Heart right ventricle (tissue), 16 donors: ENCODE results near the gene AMER2. TPM values are rescaled to one million over a fixed set of nuclear protein-coding genes. Genes with fewer than 3 reads are reported as not detected.

ENCODE experiments used
- ATAC-seq, 8 donors: fragments of 200-7000 bp; cut with Tn5 transposase; one replicate each; pipeline ENCODE4 v1.9.1; 2020; ENCODE audit warnings: mild to moderate bottlenecking in 8 of 8, moderate library complexity in 8 of 8, moderate number of reproducible peaks in 1 of 8
- DNase-seq, 2 donors: peaks; one replicate each; pipeline ENCODE4 v3.0.0-alpha.2; 2020
- H3K27ac ChIP-seq, 10 donors: fragments of 200-600 bp; sonication (generic) in 2 of 10; one replicate each; pipeline versions ENCODE4 v1.5.0 to v1.8.0; 2020 to 2022; ENCODE audit warnings: mild to moderate bottlenecking in 3 of 10
- H3K27me3 ChIP-seq, 7 donors: fragments of 200-600 bp; one replicate each; pipeline ENCODE4 v1.8.0; 2021 to 2022; ENCODE audit warnings: mild to moderate bottlenecking in 2 of 7
- H3K36me3 ChIP-seq, 9 donors: fragments of 200-600 bp; sonication (generic) in 1 of 9; one replicate each; pipeline versions ENCODE4 v1.5.0 to v1.8.0; 2020 to 2022; ENCODE audit warnings: mild to moderate bottlenecking in 2 of 9
- H3K4me1 ChIP-seq, 9 donors: fragments of 200-600 bp; sonication (generic) in 1 of 9; one replicate each; pipeline versions ENCODE4 v1.5.0 to v1.8.0; 2020 to 2022; ENCODE audit warnings: mild to moderate bottlenecking in 4 of 9
- H3K4me3 ChIP-seq, 10 donors: fragments of 200-600 bp; sonication (generic) in 2 of 10; one replicate each; pipeline versions ENCODE4 v1.5.0 to v1.8.0; 2020 to 2022; ENCODE audit warnings: mild to moderate bottlenecking in 7 of 10, moderate library complexity in 2 of 10
- H3K9me3 ChIP-seq, 11 donors: fragments of 200-600 bp in 10 of 11; sonication (generic) in 2 of 11; one replicate each; pipeline versions ENCODE4 v1.5.0 to v1.8.0; 2013 to 2022; ENCODE audit warnings: mild to moderate bottlenecking in 2 of 11, control low read depth in 1 of 11, moderate library complexity in 1 of 11
- WGBS, 2 donors: extraction: QIAGEN DNeasy Blood & Tissue Kit; methylation state at CpG; one replicate each; pipeline ENCODE4 v1.1.7; 2013; ENCODE audit warnings: inconsistent platforms in 1 of 2; 5-methylcytosine and 5-hydroxymethylcytosine counted together
- intact Hi-C, 10 donors: fragments of 100-400 bp; cut with DNase I; formaldehyde crosslinking; loops; one replicate each; pipeline versions ENCODE4 v1.11.1 to v1.14.2; 2022
- polyA plus RNA-seq, 2 donors: library from polyadenylated mRNA; stranded (reverse); fragments of 200-250 nt; gene quantifications; one replicate each; pipeline ENCODE4 v1.2.3, GENCODE V29; 2013
- total RNA-seq, 10 donors: library from RNA; stranded (reverse); fragmentation: NEBNext Ultra II Directional in 3 of 10; extraction: Animal tissue kit (Norgen Biotek cat#: 25700) in 3 of 10; gene quantifications; one replicate each; pipeline versions ENCODE4 v1.2.1 to v1.2.4, GENCODE V29; 2021 to 2023
- TF ChIP-seq, protein P1 (sequence below), 9 donors: fragments of 200-600 bp; sonication (generic) in 2 of 9; IDR thresholded peaks; one replicate each; pipeline versions ENCODE4 v1.5.0 to v1.8.0; 2021 to 2022; ENCODE audit warnings: antibody characterized with exemption in 9 of 9, mild to moderate bottlenecking in 5 of 9, moderate library complexity in 1 of 9
- donor health status: Arrhythmogenic right ventricular cardiomyopathy.
- donor health status: ischemic (EF 13 %, LVEDD 7.1; RV severe dilation, severe dysfunction).
- donor health status: healthy with polysubstance abuse.
- donor health status: DM: no; HTN: yes; CAD: no.
- donor health status: DM: no; HTN: no; CAD: no.
- donor health status: ischemic (EF 25% LVEDD 6.9; RV normal size, moderate dysfunction).
- donor health status: ischemic (EF 25% LVEDD 5.7; RV mildly dilated, moderate dysfunction).
- donor health status: healthy.
- donor health status: DM: yes; HTN: yes; CAD: no.
- donor health status: Ischemic cardiomyopathy.
- donor health status: ischemic (EF 35%, LVEDD 5.7; RV mildly dilated, moderate dysfunction).
- donor health status: nonischemic (EF 11% LVEDD 7.7; RV severe dilation, severe dysfunction).
- donor health status: DM: yes; HTN: yes; CAD: no.
- donor health status: PGD.
- donor health status: ischemic (EF 29% LVEDD 5.4; RV normal size, mild dysfunction).
- donor health status: nonischemic (EF 23%, LVEDD 6.1; RV moderate dilation, normal function).

The AMER2 gene
- total and polyA plus RNA-seq, 12 donors, result not detected

DNA sequence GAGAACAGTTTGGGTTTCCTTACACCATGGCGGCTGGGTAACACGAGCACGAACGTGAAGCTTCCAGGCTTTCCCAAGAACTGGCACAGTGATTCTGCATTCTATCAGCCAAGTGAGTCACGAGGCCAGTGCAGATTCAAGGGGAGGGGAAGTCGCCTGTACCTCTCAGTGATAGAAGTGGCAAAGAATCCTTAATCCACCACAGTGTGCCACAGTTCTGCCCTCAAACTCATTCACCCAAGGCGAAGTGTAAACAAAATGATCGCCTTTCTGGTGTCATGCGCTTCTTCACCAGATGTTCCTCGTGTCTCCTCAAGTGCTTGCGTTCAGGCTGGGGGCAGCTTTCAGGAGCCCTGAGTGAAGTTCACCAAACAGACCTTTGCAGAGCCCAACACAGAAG is 24.9 kb upstream of the AMER2 start:
- H3K4me3 ChIP-seq, result no peak overlapping the region
- H3K27me3 ChIP-seq, result peaks cover 0 to 28% (median 10%) of the 10 kb centered on the region in 7 donors
- H3K4me1 ChIP-seq, result no peaks in the 10 kb centered on the region

DNA sequence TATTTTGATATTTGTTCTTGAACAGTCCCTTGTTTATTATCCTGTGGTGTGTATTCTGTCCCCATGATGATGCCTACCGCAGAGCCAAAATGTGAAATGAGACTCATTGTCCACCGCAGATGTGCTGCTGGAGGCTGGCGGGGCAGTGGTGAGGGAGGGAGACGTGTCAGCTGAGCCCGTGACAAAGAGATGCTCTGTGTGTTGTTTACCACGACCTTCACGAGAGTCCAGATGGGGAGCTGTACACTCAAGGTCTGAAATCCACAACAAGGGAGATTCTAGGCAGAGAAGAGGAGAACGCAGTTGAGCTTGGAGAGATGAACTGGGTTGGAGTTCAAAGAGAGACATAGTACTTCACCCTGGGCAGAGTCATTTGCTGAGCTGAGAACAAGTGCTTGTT is 20.8 kb upstream of the AMER2 start:
- Histone ChIP-seq H3K4me3 (no peak overlapping the region), H3K9me3 (peaks cover 0 to 5% (median 0%) of the 10 kb centered on the region in 11 donors), H3K27me3 (peaks cover 0 to 45% (median 27%) of the 10 kb centered on the region in 7 donors), H3K27ac (no peak overlapping the region), H3K36me3 (no peaks in the 10 kb centered on the region), H3K4me1 (no peaks in the 10 kb centered on the region)
- no peak for ATAC-seq
- TF ChIP-seq, protein P1, sequence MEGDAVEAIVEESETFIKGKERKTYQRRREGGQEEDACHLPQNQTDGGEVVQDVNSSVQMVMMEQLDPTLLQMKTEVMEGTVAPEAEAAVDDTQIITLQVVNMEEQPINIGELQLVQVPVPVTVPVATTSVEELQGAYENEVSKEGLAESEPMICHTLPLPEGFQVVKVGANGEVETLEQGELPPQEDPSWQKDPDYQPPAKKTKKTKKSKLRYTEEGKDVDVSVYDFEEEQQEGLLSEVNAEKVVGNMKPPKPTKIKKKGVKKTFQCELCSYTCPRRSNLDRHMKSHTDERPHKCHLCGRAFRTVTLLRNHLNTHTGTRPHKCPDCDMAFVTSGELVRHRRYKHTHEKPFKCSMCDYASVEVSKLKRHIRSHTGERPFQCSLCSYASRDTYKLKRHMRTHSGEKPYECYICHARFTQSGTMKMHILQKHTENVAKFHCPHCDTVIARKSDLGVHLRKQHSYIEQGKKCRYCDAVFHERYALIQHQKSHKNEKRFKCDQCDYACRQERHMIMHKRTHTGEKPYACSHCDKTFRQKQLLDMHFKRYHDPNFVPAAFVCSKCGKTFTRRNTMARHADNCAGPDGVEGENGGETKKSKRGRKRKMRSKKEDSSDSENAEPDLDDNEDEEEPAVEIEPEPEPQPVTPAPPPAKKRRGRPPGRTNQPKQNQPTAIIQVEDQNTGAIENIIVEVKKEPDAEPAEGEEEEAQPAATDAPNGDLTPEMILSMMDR (IDR thresholded peaks at IDR 0.05), result no peak
- no peak for DNase-seq
- intact Hi-C loops, result no loop called here
- 74 to 77% methylated on average over 8 of the region's 8 CpGs for WGBS, 2 donors

More for the DNA sequence above, 24.9 kb upstream of the AMER2 start:
- no peak for DNase-seq
- 87% methylated on average over 11 of the region's 11 CpGs for WGBS, 2 donors
- Histone ChIP-seq H3K27ac (no peak overlapping the region), H3K36me3 (no peaks in the 10 kb centered on the region), H3K9me3 (peaks cover 0 to 5% (median 0%) of the 10 kb centered on the region in 11 donors)
- ATAC-seq, result no peak
- intact Hi-C loops, result no loop called here
- TF ChIP-seq, protein P1 (IDR thresholded peaks at IDR 0.05), result no peak

DNA sequence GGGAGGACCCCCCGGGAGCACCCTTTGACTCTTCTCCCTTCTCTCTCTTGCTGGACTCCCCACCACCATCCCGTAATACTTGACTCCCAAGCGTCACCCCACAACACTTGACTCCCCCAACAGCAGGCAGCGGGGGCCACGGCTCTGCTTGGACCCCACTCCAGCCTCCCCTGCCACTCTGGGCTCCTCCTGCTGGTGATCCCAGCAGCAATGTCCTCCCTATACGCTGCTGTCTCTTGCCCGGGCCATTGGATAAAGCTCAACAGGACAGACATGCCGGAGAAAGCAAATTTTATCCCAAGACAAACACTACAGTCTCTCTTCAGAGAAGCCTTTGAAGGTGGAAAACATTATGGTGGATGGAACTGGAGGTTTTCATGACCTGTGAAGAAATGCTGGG is 20.4 kb upstream of the AMER2 start:
- ATAC-seq (no peak), DNase-seq (no peak)
- Histone ChIP-seq H3K9me3 (peaks cover 0 to 5% (median 0%) of the 10 kb centered on the region in 11 donors), H3K27me3 (peaks cover 0 to 47% (median 32%) of the 10 kb centered on the region in 7 donors), H3K4me1 (no peaks in the 10 kb centered on the region), H3K36me3 (no peaks in the 10 kb centered on the region), H3K27ac (no peak overlapping the region), H3K4me3 (no peak overlapping the region)
- TF ChIP-seq, protein P1 (IDR thresholded peaks at IDR 0.05), result no peak
- intact Hi-C loops, result no loop called here
- WGBS, 2 donors, result 80 to 83% methylated on average over 8 of the region's 8 CpGs

DNA sequence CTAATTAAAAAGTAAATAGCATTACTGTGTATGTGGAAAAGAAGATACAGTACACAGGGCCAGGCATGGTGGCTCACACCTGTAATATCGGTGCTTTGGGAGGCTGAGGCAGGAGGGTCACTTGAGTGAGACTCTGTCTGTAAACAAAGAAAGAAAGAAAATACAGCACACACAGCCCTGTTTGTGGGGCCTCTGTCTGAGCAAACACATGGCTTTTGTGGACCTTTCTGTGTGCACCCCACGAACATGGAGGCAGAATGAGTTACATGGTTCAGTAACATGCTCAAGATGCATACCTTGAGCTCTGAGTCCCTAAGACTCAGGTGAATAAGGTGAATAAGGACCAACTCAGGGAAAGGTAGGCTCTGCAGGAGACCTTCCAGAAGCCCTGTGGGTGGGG is 20.0 kb upstream of the AMER2 start:
- H3K27me3 ChIP-seq, result peaks cover 0 to 48% (median 36%) of the 10 kb centered on the region in 7 donors
- no peak overlapping the region for H3K4me3 ChIP-seq
- DNase-seq, result no peak
- TF ChIP-seq, protein P1 (IDR thresholded peaks at IDR 0.05), result no peak
- H3K27ac ChIP-seq, result no peak overlapping the region
- WGBS, 2 donors, result 82 to 86% methylated on average over 2 of the region's 2 CpGs
- peaks cover 0 to 5% (median 0%) of the 10 kb centered on the region in 11 donors for H3K9me3 ChIP-seq
- H3K4me1 ChIP-seq, result no peaks in the 10 kb centered on the region
- no peaks in the 10 kb centered on the region for H3K36me3 ChIP-seq
- intact Hi-C loops, result no loop called here
- ATAC-seq, result no peak
